ENCODE results near the gene MCOLN3. TPM values are rescaled to one million over a fixed set of nuclear protein-coding genes. Genes with fewer than 3 reads are reported as not detected.

MCOLN3 gene
- polyA plus RNA-seq, 1 of the 3 experiments (the other 2 are of a cell fraction) = not detected

- Histone ChIP-seq H3K9me2 (no peaks in the 10 kb centered on the region), H3K4me2 (no peak overlapping the region), H3K4me3 (ENCODE audit: low read depth in 2 of 2, low read length in 1 of 2) (no peak overlapping the region), H2AFZ (ENCODE audit: low read depth) (no peak overlapping the region), H3K27ac (ENCODE audit: low read depth in 2 of 2, low read length in 1 of 2) (no peak overlapping the region), H3F3A (replicated peaks; ENCODE audit: insufficient read depth) (no peaks in the 10 kb centered on the region), H3K79me2 (ENCODE audit: insufficient read depth) (no peaks in the 10 kb centered on the region), H3K9ac (no peak overlapping the region), H3K27me3 (ENCODE audit: insufficient read depth) (peaks cover 5% of the 10 kb centered on the region; the same call in 1 of the 2 replicates), H3K4me1 (ENCODE audit: control insufficient read depth in 1 of 2, insufficient read depth in 2 of 2, low read depth in 1 of 2, low read length in 1 of 2) (no peaks in the 10 kb centered on the region), H4K20me1 (ENCODE audit: insufficient read depth) (no peaks in the 10 kb centered on the region), H3K9me3 (no peaks in the 10 kb centered on the region; the same call in 1 of the 2 replicates), H3K36me3 (replicated peaks in 1 of 2; ENCODE audit: control insufficient read depth in 1 of 2, insufficient read depth in 2 of 2, low read length in 1 of 2) (no peaks in the 10 kb centered on the region)
- TF ChIP-seq REST (IDR thresholded peaks at IDR 0.05; ENCODE audit: low read depth, low read length) = no peak
- no peak for TF ChIP-seq SIN3A (IDR thresholded peaks at IDR 0.05; ENCODE audit: borderline replicate concordance, low read depth, low read length)
- TF ChIP-seq, protein P1, sequence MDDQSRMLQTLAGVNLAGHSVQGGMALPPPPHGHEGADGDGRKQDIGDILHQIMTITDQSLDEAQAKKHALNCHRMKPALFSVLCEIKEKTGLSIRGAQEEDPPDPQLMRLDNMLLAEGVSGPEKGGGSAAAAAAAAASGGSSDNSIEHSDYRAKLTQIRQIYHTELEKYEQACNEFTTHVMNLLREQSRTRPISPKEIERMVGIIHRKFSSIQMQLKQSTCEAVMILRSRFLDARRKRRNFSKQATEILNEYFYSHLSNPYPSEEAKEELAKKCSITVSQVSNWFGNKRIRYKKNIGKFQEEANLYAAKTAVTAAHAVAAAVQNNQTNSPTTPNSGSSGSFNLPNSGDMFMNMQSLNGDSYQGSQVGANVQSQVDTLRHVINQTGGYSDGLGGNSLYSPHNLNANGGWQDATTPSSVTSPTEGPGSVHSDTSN (IDR thresholded peaks at IDR 0.05) = no peak
- TF ChIP-seq FOXM1 (IDR thresholded peaks at IDR 0.05; ENCODE audit: low read depth) = no peak
- TF ChIP-seq, protein P2, sequence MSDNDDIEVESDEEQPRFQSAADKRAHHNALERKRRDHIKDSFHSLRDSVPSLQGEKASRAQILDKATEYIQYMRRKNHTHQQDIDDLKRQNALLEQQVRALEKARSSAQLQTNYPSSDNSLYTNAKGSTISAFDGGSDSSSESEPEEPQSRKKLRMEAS (IDR thresholded peaks at IDR 0.05; ENCODE audit: low read depth) = no peak
- no peak for TF ChIP-seq CHD2 (IDR thresholded peaks at IDR 0.05; ENCODE audit: low read length, partially characterized antibody)
- no peak for TF ChIP-seq JUND (IDR thresholded peaks at IDR 0.05)
- TF ChIP-seq MXI1 (IDR thresholded peaks at IDR 0.05; ENCODE audit: low read depth, low read length) = no peak
- TF ChIP-seq, protein P3, sequence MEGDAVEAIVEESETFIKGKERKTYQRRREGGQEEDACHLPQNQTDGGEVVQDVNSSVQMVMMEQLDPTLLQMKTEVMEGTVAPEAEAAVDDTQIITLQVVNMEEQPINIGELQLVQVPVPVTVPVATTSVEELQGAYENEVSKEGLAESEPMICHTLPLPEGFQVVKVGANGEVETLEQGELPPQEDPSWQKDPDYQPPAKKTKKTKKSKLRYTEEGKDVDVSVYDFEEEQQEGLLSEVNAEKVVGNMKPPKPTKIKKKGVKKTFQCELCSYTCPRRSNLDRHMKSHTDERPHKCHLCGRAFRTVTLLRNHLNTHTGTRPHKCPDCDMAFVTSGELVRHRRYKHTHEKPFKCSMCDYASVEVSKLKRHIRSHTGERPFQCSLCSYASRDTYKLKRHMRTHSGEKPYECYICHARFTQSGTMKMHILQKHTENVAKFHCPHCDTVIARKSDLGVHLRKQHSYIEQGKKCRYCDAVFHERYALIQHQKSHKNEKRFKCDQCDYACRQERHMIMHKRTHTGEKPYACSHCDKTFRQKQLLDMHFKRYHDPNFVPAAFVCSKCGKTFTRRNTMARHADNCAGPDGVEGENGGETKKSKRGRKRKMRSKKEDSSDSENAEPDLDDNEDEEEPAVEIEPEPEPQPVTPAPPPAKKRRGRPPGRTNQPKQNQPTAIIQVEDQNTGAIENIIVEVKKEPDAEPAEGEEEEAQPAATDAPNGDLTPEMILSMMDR (IDR thresholded peaks at IDR 0.05) = no peak
- no peak for TF ChIP-seq NFIC (IDR thresholded peaks at IDR 0.05; ENCODE audit: borderline replicate concordance)
- TF ChIP-seq TEAD4 (IDR thresholded peaks at IDR 0.05; ENCODE audit: borderline replicate concordance, insufficient read depth) = no peak
- no peak for TF ChIP-seq NRF1 (IDR thresholded peaks at IDR 0.05; ENCODE audit: low read depth, low read length)
- no peak for TF ChIP-seq RFX5 (IDR thresholded peaks at IDR 0.05; ENCODE audit: low read length)
- no peak for TF ChIP-seq GABPA (IDR thresholded peaks at IDR 0.05; ENCODE audit: low read depth)
- no peak for TF ChIP-seq ELF1 (IDR thresholded peaks at IDR 0.05)
- TF ChIP-seq SMC3 (IDR thresholded peaks at IDR 0.05; ENCODE audit: low read depth, low read length) = no peak
- ChIA-PET POLR2A (no interaction called here), CTCF (no interaction called here)
- DNase-seq = no peak
- WGBS (ENCODE audit: low lambda C conversion rate) = 31% methylated on average over 1 of the region's 1 CpG
These were observed 41.9 kb upstream of the MCOLN3 start for GRCh38 chr1:85090225-85090624.

Measured in SK-N-SH (cell line).